K562 (cell line): Measurements from ENCODE around the gene SPIB. TPM values are rescaled to one million over a fixed set of nuclear protein-coding genes. Genes with fewer than 3 reads are reported as not detected.

Experiments
- CBFA2T2 ChIP-seq: fragments of 450-650 bp; conservative IDR thresholded peaks from 2 replicates; pipeline ENCODE4 v1.6.1; 2017; ENCODE audit warnings: mild to moderate bottlenecking
- CTBP1 ChIP-seq: fragments of 450-650 bp; IDR thresholded peaks from 2 replicates; pipeline ENCODE4 v1.6.1; 2016; ENCODE audit warnings: borderline replicate concordance
- GABPA ChIP-seq: fragments of 200-800 bp; sonication (Bioruptor generic); conservative IDR thresholded peaks from 2 replicates; pipeline ENCODE4 v1.6.1; 2016; ENCODE audit warnings: low read depth, missing genetic modification characterization, missing compliant biosample characterization
- KHSRP ChIP-seq: fragments of 450-650 bp; IDR thresholded peaks from 2 replicates; pipeline ENCODE4 v1.6.1; 2017
- MCM2 ChIP-seq: fragments of 450-650 bp; IDR thresholded peaks from 2 replicates; pipeline ENCODE4 v1.6.1; 2017; ENCODE audit warnings: low read depth, mild to moderate bottlenecking
- RAD21 ChIP-seq, 2 experiments: fragments of 250-450 bp in 1 of 2; fragments of 450-650 bp in 1 of 2; sonication (Bioruptor Pico) in 1 of 2; formaldehyde crosslinking in 1 of 2; IDR thresholded peaks in 1 of 2; conservative IDR thresholded peaks in 1 of 2; 2 replicates each; pipeline versions ENCODE4 v1.4.0 to v1.8.0; 2020 to 2022; ENCODE audit warnings: mild to moderate bottlenecking in 2 of 2, moderate library complexity in 1 of 2
- ZC3H11A ChIP-seq: IDR thresholded peaks from 2 replicates; pipeline ENCODE4 v1.6.1; 2012; ENCODE audit warnings: low read depth, low read length, improper control_type of control experiment
- ZNF121 ChIP-seq: sonication (generic); formaldehyde crosslinking; conservative IDR thresholded peaks from 2 replicates; pipeline ENCODE4 v1.8.0; 2022; ENCODE audit warnings: missing genetic modification reagents
- ZNF143 ChIP-seq: sonication (generic); formaldehyde crosslinking; IDR thresholded peaks from 2 replicates; pipeline ENCODE4 v1.9.0; 2022; ENCODE audit warnings: mild to moderate bottlenecking, missing genetic modification reagents
- polyA plus RNA-seq, 8 experiments: library from polyadenylated mRNA; depleted of rRNA in 4 of 8; stranded (reverse) in 5 of 8; unstranded in 3 of 8; fragments of >200 nt; fragmentation: Nextera tagmentation in 2 of 8; fragmentation: Illumina TruSeq in 1 of 8; extraction: Ambion mirVana in 2 of 8; extraction: Trizol in 1 of 8; gene quantifications; 2 replicates each; pipeline versions ENCODE4 v1.2.1 to v1.2.3, GENCODE V29; 2011 to 2014; ENCODE audit warnings: inconsistent platforms in 1 of 8, missing spikeins in 1 of 8
- total RNA-seq, 7 experiments: library from RNA; depleted of rRNA in 6 of 7; stranded (reverse); fragments of >200 nt in 6 of 7; fragmentation: Illumina TruSeq in 2 of 7; extraction: Trizol in 2 of 7; gene quantifications; 2 replicates each; pipeline versions ENCODE4 v1.2.1 to v1.2.3, GENCODE V29; 2011 to 2021; ENCODE audit warnings: low replicate concordance in 1 of 7
- TF ChIP-seq, protein P1 (sequence below): fragments of 450-650 bp; IDR thresholded peaks from 2 replicates; pipeline ENCODE4 v1.6.1; 2014; ENCODE audit warnings: low read depth, mild to moderate bottlenecking, moderate library complexity, borderline replicate concordance
- TF ChIP-seq, protein P2 (sequence below): fragments of 250-450 bp; sonication (Bioruptor Pico); IDR thresholded peaks from 2 replicates; pipeline ENCODE4 v1.4.0; 2020
- TF ChIP-seq, protein P3 (sequence below): fragments of 250-450 bp; sonication (Bioruptor Pico); IDR thresholded peaks from 2 replicates; pipeline ENCODE4 v1.4.0; 2020
- TF ChIP-seq, protein P4 (sequence below), 3 experiments: IDR thresholded peaks in 2 of 3; conservative IDR thresholded peaks in 1 of 3; 2 replicates each; pipeline ENCODE4 v1.5.1; 2011 to 2012; ENCODE audit warnings: low read length in 3 of 3, mild to moderate bottlenecking in 3 of 3, control low read depth in 2 of 3, improper control_type of control experiment in 1 of 3, inconsistent platforms in 1 of 3, low read depth in 1 of 3, mixed read lengths in 1 of 3, moderate library complexity in 1 of 3; ENCODE audit not compliant: insufficient read depth in 2 of 3
- TF ChIP-seq, protein P5 (sequence below): sonication (generic); formaldehyde crosslinking; IDR thresholded peaks from 2 replicates; pipeline ENCODE4 v1.8.1; 2023; ENCODE audit warnings: mild to moderate bottlenecking, missing genetic modification reagents

SPIB gene
- total and polyA plus RNA-seq, 9 of the 15 experiments (the other 6 are each of a cell fraction or from before 2014, with no cell fraction given), result 0.06 to 1.0 (median 0.43) TPM; not detected in 1

- TF ChIP-seq, protein P1, sequence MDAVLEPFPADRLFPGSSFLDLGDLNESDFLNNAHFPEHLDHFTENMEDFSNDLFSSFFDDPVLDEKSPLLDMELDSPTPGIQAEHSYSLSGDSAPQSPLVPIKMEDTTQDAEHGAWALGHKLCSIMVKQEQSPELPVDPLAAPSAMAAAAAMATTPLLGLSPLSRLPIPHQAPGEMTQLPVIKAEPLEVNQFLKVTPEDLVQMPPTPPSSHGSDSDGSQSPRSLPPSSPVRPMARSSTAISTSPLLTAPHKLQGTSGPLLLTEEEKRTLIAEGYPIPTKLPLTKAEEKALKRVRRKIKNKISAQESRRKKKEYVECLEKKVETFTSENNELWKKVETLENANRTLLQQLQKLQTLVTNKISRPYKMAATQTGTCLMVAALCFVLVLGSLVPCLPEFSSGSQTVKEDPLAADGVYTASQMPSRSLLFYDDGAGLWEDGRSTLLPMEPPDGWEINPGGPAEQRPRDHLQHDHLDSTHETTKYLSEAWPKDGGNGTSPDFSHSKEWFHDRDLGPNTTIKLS, result peak; percentile 38; the same call in 1 of the 2 replicates
- TF ChIP-seq GABPA (tag) (peak; percentile 42; the same call in 1 of the 2 replicates), ZC3H11A (peak; percentile 76; the same call in 1 of the 2 replicates), ZNF143 (CRISPR knock-in tag) (peak; percentile 76), MCM2 (no peak), ZNF121 (CRISPR knock-in tag) (no peak), CTBP1 (peak; percentile 60; the same call in 1 of the 2 replicates), RAD21 (CRISPR knock-in tag; conservative IDR thresholded peaks at IDR 0.05 in 1 of 2, IDR thresholded peaks at IDR 0.05 in 1 of 2) (no peak), CBFA2T2 (0 out of 2 replicates have a peak, but pooled peaks have one; percentile 16), KHSRP (peak; percentile 99)
- TF ChIP-seq, protein P2, sequence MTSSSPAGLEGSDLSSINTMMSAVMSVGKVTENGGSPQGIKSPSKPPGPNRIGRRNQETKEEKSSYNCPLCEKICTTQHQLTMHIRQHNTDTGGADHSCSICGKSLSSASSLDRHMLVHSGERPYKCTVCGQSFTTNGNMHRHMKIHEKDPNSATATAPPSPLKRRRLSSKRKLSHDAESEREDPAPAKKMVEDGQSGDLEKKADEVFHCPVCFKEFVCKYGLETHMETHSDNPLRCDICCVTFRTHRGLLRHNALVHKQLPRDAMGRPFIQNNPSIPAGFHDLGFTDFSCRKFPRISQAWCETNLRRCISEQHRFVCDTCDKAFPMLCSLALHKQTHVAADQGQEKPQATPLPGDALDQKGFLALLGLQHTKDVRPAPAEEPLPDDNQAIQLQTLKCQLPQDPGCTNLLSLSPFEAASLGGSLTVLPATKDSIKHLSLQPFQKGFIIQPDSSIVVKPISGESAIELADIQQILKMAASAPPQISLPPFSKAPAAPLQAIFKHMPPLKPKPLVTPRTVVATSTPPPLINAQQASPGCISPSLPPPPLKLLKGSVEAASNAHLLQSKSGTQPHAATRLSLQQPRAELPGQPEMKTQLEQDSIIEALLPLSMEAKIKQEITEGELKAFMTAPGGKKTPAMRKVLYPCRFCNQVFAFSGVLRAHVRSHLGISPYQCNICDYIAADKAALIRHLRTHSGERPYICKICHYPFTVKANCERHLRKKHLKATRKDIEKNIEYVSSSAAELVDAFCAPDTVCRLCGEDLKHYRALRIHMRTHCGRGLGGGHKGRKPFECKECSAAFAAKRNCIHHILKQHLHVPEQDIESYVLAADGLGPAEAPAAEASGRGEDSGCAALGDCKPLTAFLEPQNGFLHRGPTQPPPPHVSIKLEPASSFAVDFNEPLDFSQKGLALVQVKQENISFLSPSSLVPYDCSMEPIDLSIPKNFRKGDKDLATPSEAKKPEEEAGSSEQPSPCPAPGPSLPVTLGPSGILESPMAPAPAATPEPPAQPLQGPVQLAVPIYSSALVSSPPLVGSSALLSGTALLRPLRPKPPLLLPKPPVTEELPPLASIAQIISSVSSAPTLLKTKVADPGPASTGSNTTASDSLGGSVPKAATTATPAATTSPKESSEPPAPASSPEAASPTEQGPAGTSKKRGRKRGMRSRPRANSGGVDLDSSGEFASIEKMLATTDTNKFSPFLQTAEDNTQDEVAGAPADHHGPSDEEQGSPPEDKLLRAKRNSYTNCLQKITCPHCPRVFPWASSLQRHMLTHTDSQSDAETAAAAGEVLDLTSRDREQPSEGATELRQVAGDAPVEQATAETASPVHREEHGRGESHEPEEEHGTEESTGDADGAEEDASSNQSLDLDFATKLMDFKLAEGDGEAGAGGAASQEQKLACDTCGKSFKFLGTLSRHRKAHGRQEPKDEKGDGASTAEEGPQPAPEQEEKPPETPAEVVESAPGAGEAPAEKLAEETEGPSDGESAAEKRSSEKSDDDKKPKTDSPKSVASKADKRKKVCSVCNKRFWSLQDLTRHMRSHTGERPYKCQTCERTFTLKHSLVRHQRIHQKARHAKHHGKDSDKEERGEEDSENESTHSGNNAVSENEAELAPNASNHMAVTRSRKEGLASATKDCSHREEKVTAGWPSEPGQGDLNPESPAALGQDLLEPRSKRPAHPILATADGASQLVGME (CRISPR knock-in tag), result no peak
- TF ChIP-seq, protein P3, sequence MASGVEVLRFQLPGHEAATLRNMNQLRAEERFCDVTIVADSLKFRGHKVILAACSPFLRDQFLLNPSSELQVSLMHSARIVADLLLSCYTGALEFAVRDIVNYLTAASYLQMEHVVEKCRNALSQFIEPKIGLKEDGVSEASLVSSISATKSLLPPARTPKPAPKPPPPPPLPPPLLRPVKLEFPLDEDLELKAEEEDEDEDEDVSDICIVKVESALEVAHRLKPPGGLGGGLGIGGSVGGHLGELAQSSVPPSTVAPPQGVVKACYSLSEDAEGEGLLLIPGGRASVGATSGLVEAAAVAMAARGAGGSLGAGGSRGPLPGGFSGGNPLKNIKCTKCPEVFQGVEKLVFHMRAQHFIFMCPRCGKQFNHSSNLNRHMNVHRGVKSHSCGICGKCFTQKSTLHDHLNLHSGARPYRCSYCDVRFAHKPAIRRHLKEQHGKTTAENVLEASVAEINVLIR (CRISPR knock-in tag), result peak; percentile 99
- TF ChIP-seq, protein P4, sequence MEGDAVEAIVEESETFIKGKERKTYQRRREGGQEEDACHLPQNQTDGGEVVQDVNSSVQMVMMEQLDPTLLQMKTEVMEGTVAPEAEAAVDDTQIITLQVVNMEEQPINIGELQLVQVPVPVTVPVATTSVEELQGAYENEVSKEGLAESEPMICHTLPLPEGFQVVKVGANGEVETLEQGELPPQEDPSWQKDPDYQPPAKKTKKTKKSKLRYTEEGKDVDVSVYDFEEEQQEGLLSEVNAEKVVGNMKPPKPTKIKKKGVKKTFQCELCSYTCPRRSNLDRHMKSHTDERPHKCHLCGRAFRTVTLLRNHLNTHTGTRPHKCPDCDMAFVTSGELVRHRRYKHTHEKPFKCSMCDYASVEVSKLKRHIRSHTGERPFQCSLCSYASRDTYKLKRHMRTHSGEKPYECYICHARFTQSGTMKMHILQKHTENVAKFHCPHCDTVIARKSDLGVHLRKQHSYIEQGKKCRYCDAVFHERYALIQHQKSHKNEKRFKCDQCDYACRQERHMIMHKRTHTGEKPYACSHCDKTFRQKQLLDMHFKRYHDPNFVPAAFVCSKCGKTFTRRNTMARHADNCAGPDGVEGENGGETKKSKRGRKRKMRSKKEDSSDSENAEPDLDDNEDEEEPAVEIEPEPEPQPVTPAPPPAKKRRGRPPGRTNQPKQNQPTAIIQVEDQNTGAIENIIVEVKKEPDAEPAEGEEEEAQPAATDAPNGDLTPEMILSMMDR (IDR thresholded peaks at IDR 0.05 in 2 of 3, conservative IDR thresholded peaks at IDR 0.05 in 1 of 3; ENCODE audit: insufficient read depth in 2 of 3, low read depth in 1 of 3, low read length in 3 of 3), result no peak
- TF ChIP-seq, protein P5, sequence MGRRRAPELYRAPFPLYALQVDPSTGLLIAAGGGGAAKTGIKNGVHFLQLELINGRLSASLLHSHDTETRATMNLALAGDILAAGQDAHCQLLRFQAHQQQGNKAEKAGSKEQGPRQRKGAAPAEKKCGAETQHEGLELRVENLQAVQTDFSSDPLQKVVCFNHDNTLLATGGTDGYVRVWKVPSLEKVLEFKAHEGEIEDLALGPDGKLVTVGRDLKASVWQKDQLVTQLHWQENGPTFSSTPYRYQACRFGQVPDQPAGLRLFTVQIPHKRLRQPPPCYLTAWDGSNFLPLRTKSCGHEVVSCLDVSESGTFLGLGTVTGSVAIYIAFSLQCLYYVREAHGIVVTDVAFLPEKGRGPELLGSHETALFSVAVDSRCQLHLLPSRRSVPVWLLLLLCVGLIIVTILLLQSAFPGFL (CRISPR knock-in tag), result no peak
Measured at GRCh38 chr19:50476224-50476906, 57.6 kb downstream of the SPIB start, which contains the start of the genes EMC10 and GARIN5A (continued).
